Activated T-cell treated with anti-CD3 and anti-CD28 coated beads for 1 hour (primary cell): ENCODE data around the gene PCNT.
"Not testable (repeated sequence)": the region's sequence is repeated elsewhere in the genome, so short reads cannot be mapped to it uniquely, and the experiment has no call there.

Source experiments
- DNase-seq: peaks from one replicate; pipeline ENCODE4 v3.0.0-alpha.2; 2020; ENCODE audit warnings: low read depth

The PCNT gene

GRCh38 chr21:46304955-46305354 lies 19.0 kb upstream of the PCNT start:
- DNase-seq = no peak

GRCh38 chr21:46307625-46308024 lies 16.3 kb upstream of the PCNT start:
- no peak for DNase-seq

GRCh38 chr21:46308431-46308830 lies 15.5 kb upstream of the PCNT start:
- no peak for DNase-seq

- not testable (repeated sequence) for DNase-seq
These were observed 13.7 kb upstream of the PCNT start for GRCh38 chr21:46310260-46310659.

- DNase-seq = no peak
These were observed 12.4 kb upstream of the PCNT start for GRCh38 chr21:46311568-46311967.

- DNase-seq = no peak
These were observed 11.0 kb upstream of the PCNT start for GRCh38 chr21:46312949-46313348.

GRCh38 chr21:46314441-46315020 lies 9.4 kb upstream of the PCNT start:
- DNase-seq = no peak

- no peak for DNase-seq
These were observed 7.1 kb upstream of the PCNT start for GRCh38 chr21:46316708-46317324.

GRCh38 chr21:46317710-46318463 lies 6.1 kb upstream of the PCNT start:
- DNase-seq = no peak

- DNase-seq = no peak
These were observed 5.5 kb upstream of the PCNT start for GRCh38 chr21:46318464-46318845.

GRCh38 chr21:46319186-46319585 lies 4.8 kb upstream of the PCNT start:
- DNase-seq = no peak

GRCh38 chr21:46320331-46320801 lies 3.6 kb upstream of the PCNT start:
- no peak for DNase-seq

- no peak for DNase-seq
These were observed 1.4 kb upstream of the PCNT start for GRCh38 chr21:46322351-46323226.

GRCh38 chr21:46323227-46323709 lies 688 bp upstream of the PCNT start:
- no peak for DNase-seq

GRCh38 chr21:46324390-46325072 lies 575 bp downstream of the PCNT start:
- DNase-seq = peak; percentile 85

- DNase-seq = peak; percentile 7
These were observed 1.3 kb downstream of the PCNT start for GRCh38 chr21:46325073-46325912.

- DNase-seq = no peak
These were observed 2.3 kb downstream of the PCNT start for GRCh38 chr21:46326110-46326703.

- no peak for DNase-seq
These were observed 3.8 kb downstream of the PCNT start for GRCh38 chr21:46327711-46328110.

- DNase-seq = no peak
These were observed 4.2 kb downstream of the PCNT start for GRCh38 chr21:46328151-46328550.

GRCh38 chr21:46329796-46330195 lies 5.8 kb downstream of the PCNT start:
- no peak for DNase-seq
